ENCODE data around the gene APOL6. TPM values are rescaled to one million over a fixed set of nuclear protein-coding genes. Genes with fewer than 3 reads are reported as not detected.

APOL6 gene
- 37.2 TPM for total RNA-seq

GRCh38 chr22:35648066-35649025 lies at the start of gene APOL6:
TSS of gene APOL6 (plus strand) at chr22:35648446. CDS start at chr22:35656426, 7,980 bp downstream.
- DNase-seq (ENCODE audit: low spot score): no peak

- no peak for DNase-seq (ENCODE audit: low spot score)
Measured at GRCh38 chr22:35599364-35599763, 48.9 kb upstream of the APOL6 start.

GRCh38 chr22:35600476-35600875 lies 47.8 kb upstream of the APOL6 start:
- no peak for DNase-seq (ENCODE audit: low spot score)

GRCh38 chr22:35601013-35601580 lies 47.1 kb upstream of the APOL6 start:
- DNase-seq (ENCODE audit: low spot score): no peak

GRCh38 chr22:35601743-35602615 lies 46.3 kb upstream of the APOL6 start:
- no peak for DNase-seq (ENCODE audit: low spot score)

GRCh38 chr22:35604621-35605368 lies 43.5 kb upstream of the APOL6 start:
- DNase-seq (ENCODE audit: low spot score): no peak

- DNase-seq (ENCODE audit: low spot score): no peak
Measured at GRCh38 chr22:35605369-35605680, 42.9 kb upstream of the APOL6 start.

GRCh38 chr22:35605851-35606481 lies 42.3 kb upstream of the APOL6 start:
- no peak for DNase-seq (ENCODE audit: low spot score)

- DNase-seq (ENCODE audit: low spot score): no peak
Measured at GRCh38 chr22:35606916-35607315, 41.3 kb upstream of the APOL6 start.

- DNase-seq (ENCODE audit: low spot score): no peak
Measured at GRCh38 chr22:35608088-35608487, 40.2 kb upstream of the APOL6 start.

- no peak for DNase-seq (ENCODE audit: low spot score)
Measured at GRCh38 chr22:35609261-35609660, 39.0 kb upstream of the APOL6 start.

GRCh38 chr22:35609761-35610160 lies 38.5 kb upstream of the APOL6 start:
- DNase-seq (ENCODE audit: low spot score): no peak

- no peak for DNase-seq (ENCODE audit: low spot score)
Measured at GRCh38 chr22:35610741-35611140, 37.5 kb upstream of the APOL6 start.

GRCh38 chr22:35611200-35611890 lies 36.9 kb upstream of the APOL6 start:
- DNase-seq (ENCODE audit: low spot score): no peak

- DNase-seq (ENCODE audit: low spot score): no peak
Measured at GRCh38 chr22:35611891-35612576, 36.2 kb upstream of the APOL6 start.

- DNase-seq (ENCODE audit: low spot score): no peak
Measured at GRCh38 chr22:35612903-35613302, 35.3 kb upstream of the APOL6 start.

- DNase-seq (ENCODE audit: low spot score): no peak
Measured at GRCh38 chr22:35614404-35614803, 33.8 kb upstream of the APOL6 start.

GRCh38 chr22:35615156-35615555 lies 33.1 kb upstream of the APOL6 start:
- no peak for DNase-seq (ENCODE audit: low spot score)

- DNase-seq (ENCODE audit: low spot score): no peak
Measured at GRCh38 chr22:35616043-35616442, 32.2 kb upstream of the APOL6 start.

Data from ureter (tissue), 1 donor.